Epithelial cell of proximal tubule (primary cell): ENCODE measurements around the gene SOCS4. TPM values are rescaled to one million over a fixed set of nuclear protein-coding genes. Genes with fewer than 3 reads are reported as not detected.
"Not testable (repeated sequence)": the region's sequence is repeated elsewhere in the genome, so short reads cannot be mapped to it uniquely, and the experiment has no call there.

Source experiments
- DNase-seq: peaks from one replicate; pipeline ENCODE4 v3.0.0-alpha.2; 2011; ENCODE audit warnings: low read depth
- H3K4me3 ChIP-seq: 2 replicates; pipeline ENCODE4 v1.5.1; 2011; ENCODE audit warnings: low read depth, mild to moderate bottlenecking, low read length
- total RNA-seq: library from RNA; depleted of rRNA; stranded (reverse); fragments of >200 nt; gene quantifications from 2 replicates; pipeline ENCODE4 v1.2.3, GENCODE V29; 2015
- TF ChIP-seq, protein P1 (sequence below): conservative IDR thresholded peaks from 2 replicates; pipeline ENCODE4 v1.5.1; 2012; ENCODE audit warnings: low read depth, mild to moderate bottlenecking, low read length

The SOCS4 gene
- total RNA-seq, 1 donor from 2014 or later, result 13.0 TPM

GRCh38 chr14:55074662-55075061 is 47.6 kb downstream of the SOCS4 start:
- TF ChIP-seq, protein P1, sequence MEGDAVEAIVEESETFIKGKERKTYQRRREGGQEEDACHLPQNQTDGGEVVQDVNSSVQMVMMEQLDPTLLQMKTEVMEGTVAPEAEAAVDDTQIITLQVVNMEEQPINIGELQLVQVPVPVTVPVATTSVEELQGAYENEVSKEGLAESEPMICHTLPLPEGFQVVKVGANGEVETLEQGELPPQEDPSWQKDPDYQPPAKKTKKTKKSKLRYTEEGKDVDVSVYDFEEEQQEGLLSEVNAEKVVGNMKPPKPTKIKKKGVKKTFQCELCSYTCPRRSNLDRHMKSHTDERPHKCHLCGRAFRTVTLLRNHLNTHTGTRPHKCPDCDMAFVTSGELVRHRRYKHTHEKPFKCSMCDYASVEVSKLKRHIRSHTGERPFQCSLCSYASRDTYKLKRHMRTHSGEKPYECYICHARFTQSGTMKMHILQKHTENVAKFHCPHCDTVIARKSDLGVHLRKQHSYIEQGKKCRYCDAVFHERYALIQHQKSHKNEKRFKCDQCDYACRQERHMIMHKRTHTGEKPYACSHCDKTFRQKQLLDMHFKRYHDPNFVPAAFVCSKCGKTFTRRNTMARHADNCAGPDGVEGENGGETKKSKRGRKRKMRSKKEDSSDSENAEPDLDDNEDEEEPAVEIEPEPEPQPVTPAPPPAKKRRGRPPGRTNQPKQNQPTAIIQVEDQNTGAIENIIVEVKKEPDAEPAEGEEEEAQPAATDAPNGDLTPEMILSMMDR, result no peak
- no peak overlapping the region for H3K4me3 ChIP-seq
- DNase-seq, result no peak

DNA sequence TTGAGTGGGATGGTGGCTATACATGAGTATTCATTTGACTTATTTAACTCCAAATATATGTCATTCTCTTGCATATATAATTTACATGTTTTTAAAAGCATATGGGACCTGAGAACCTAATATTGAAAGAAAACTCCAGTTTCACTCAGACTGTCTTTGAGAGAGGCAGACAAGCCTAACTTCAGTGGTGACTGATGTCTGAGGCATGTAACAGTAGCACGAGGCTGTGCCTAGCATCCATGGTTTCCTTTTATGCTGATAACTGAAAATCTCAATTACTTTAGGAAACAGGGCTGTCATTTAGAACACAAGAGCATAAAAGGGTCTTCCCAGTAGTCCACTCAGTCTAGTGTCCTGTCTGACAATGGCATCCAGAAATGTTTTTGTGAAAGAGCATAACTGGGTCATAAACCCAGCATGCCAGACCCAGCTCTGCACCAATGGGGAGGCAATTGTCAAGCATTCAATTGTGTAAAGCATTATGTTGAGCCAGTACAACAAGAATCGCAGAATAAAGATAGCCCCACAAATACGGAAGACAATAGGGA is 48.7 kb downstream of the SOCS4 start:
- DNase-seq, result no peak
- TF ChIP-seq, protein P1, result no peak
- H3K4me3 ChIP-seq, result no peak overlapping the region

DNA sequence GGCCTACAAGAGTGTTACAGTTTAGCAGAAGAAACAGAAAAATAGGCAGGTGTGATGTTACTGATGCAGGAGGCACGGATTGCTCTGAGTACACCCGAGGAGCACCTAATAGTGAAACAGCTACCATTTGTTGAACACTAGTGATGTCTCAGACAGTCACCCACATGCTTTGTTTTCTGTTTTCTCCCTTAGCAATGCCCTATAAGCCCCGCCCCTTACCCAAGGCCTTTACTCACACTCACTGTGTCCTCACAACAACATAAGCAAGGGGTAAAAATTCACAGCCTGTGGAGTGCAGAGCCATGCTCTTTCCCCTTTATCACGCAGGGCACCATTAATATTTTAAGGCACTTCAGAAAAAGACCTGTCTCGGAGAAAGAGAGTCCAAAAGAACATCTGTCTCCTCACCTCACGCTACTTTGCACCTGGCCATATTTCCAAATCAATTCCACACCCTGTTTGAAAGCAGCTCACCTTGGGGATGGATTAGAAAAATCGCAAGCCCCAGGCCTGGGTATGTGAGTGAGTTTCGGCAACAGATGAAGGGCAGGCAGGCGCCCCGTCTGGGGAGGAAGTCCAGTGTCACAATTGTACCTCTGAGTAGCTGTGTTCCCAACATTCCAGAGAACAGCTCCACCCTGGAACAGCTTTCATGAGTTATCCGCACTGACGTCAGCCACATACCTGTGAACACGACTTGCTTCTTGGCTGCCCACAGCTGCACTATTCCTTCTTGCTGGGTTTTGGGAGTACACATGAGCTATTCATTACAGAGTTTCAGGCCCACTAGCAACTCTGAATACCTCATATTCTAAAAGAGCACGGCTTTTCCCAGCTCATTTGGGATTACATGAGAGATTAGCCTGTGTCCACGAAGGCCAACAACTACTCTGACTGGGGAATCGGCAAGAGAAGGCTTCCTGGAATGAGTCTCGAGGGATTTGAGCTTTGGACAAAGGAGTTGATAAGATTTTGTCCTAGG is 50.4 kb downstream of the SOCS4 start:
- no peak for DNase-seq
- no peak overlapping the region for H3K4me3 ChIP-seq
- TF ChIP-seq, protein P1, result no peak

- not testable (repeated sequence) for DNase-seq, H3K4me3 ChIP-seq
These were observed 52.9 kb downstream of the SOCS4 start for GRCh38 chr14:55079961-55080360.

DNA sequence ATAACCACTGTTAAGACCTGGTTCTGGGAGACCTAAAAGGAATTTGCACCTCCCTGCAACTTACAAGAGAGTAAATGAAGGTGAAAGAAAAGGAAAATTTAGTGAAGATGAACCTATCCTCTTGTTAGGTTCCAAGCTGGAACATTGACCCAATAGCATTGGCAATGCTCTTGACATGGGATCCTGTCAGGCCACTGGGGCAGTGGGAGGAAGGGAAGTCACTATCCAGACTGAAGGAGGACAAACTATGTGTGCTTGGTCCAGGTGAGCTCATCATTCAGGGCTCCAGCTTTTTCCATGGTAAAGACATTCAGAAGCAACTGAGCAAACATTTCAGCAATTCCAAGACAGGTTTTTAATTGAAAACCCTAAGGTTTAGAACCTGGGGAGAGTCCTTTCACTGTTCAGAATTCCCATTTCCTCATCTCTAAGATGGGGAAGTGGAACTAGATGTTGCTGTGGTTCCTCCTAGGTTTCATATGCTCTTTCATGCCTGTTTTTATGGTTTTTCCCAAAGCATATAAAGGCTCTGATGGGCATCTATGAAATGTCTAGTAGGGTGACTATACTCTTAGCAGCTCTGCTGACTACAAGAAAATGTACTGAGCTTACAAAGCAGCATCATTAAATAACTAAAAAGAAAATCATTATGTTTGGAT is 57.5 kb downstream of the SOCS4 start:
- H3K4me3 ChIP-seq, result no peak overlapping the region
- TF ChIP-seq, protein P1, result no peak
- DNase-seq, result no peak

GRCh38 chr14:55085060-55085660 is 58.1 kb downstream of the SOCS4 start:
- TF ChIP-seq, protein P1, result no peak
- no peak overlapping the region for H3K4me3 ChIP-seq
- DNase-seq, result no peak

- no peak overlapping the region for H3K4me3 ChIP-seq
- no peak for DNase-seq
- TF ChIP-seq, protein P1, result no peak
These were observed 59.9 kb downstream of the SOCS4 start for GRCh38 chr14:55086938-55087337.
